ENCODE results near the gene ADAM23.

ADAM23 gene

GRCh38 chr2:206642075-206643025, 199.0 kb downstream of the ADAM23 start, which contains the start of gene FAM237A:
Gene FAM237A (plus strand): TSS chr2:206642487. CDS start chr2:206644237, 1,750 bp downstream.
- no peak for DNase-seq (ENCODE audit: low read depth)

- no peak for DNase-seq (ENCODE audit: low read depth)
Measured at GRCh38 chr2:206647985-206648384, 204.7 kb downstream of the ADAM23 start.

GRCh38 chr2:206657087-206657486, 213.8 kb downstream of the ADAM23 start:
- no peak for DNase-seq (ENCODE audit: low read depth)

GRCh38 chr2:206665251-206665650, 221.9 kb downstream of the ADAM23 start:
- no peak for DNase-seq (ENCODE audit: low read depth)

Measured in T follicular helper cell (primary cell).